Measurements from ENCODE around the gene P2RX4.

The P2RX4 gene

DNA sequence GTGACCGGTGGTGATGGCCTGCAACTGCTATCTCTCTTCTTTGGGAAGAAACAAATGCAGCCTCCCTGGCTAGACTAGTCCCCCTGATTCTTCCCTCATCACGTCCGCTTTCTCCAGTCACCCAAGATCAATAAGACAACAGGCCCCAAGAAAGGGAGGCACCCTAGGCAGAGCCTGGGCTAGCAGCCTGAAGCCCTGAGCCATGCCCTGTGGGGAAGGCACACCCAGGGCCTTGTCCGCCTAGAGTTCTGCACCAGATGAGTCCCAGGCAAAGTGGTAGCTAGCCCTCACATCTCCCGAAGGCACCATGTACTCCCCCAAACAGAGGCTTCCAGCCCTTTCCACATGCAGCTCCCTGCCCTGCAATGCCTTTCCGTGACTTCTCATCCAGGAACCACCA lies 51.5 kb downstream of the P2RX4 start:
- no peak for DNase-seq (ENCODE audit: low read depth)
- H3K4me3 ChIP-seq (ENCODE audit: low read depth, low read length) = no peak overlapping the region
- TF ChIP-seq MYC (IDR thresholded peaks at IDR 0.05; ENCODE audit: low read depth, low read length) (no peak), POLR2A (IDR thresholded peaks at IDR 0.05; ENCODE audit: extremely low read depth, insufficient read length) (no peak), MAX (IDR thresholded peaks at IDR 0.05; ENCODE audit: low read depth, low read length) (no peak)
- TF ChIP-seq, protein P1, sequence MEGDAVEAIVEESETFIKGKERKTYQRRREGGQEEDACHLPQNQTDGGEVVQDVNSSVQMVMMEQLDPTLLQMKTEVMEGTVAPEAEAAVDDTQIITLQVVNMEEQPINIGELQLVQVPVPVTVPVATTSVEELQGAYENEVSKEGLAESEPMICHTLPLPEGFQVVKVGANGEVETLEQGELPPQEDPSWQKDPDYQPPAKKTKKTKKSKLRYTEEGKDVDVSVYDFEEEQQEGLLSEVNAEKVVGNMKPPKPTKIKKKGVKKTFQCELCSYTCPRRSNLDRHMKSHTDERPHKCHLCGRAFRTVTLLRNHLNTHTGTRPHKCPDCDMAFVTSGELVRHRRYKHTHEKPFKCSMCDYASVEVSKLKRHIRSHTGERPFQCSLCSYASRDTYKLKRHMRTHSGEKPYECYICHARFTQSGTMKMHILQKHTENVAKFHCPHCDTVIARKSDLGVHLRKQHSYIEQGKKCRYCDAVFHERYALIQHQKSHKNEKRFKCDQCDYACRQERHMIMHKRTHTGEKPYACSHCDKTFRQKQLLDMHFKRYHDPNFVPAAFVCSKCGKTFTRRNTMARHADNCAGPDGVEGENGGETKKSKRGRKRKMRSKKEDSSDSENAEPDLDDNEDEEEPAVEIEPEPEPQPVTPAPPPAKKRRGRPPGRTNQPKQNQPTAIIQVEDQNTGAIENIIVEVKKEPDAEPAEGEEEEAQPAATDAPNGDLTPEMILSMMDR (IDR thresholded peaks at IDR 0.05; ENCODE audit: low read depth, low read length) = no peak

DNA sequence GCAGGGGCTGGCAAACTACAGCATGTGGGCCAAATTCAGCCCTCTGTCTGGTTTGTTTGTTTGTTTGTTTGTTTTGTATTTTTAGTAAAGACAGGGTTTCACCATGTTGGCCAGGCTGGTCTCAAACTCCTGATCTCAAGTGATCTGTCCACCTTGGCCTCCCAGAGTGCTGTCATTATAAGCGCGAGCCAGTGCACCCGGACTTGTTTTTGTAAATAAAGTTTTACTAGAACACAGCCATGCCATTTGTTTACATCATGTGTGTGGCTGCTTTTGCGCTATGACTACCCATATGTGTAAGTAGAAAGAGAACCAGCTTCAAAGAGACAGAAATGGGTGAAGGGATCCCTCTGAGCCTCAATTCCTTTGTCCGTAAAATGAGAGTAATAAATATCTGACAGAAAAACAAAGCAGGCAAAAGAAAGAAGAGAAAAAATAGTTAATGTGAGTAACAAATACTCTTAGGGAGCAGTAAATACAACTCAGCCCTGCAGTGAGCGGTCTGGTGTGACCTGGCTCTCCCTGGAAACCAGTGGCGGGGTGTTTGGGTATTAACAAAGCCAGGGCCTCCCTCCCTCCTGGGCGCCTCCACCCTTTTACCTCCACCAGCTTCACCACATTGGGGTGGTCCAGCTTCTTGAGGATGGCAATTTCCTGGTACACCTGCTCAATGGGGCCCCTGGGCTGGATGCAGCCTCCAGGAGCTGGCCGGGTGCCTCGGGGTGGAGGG lies 53.4 kb downstream of the P2RX4 start:
- no peak for DNase-seq (ENCODE audit: low read depth)
- TF ChIP-seq MYC (IDR thresholded peaks at IDR 0.05; ENCODE audit: low read depth, low read length) (no peak), MAX (IDR thresholded peaks at IDR 0.05; ENCODE audit: low read depth, low read length) (no peak), POLR2A (IDR thresholded peaks at IDR 0.05; ENCODE audit: extremely low read depth, insufficient read length) (no peak)
- TF ChIP-seq, protein P1 (IDR thresholded peaks at IDR 0.05; ENCODE audit: low read depth, low read length) = no peak
- H3K4me3 ChIP-seq (ENCODE audit: low read depth, low read length) = no peak overlapping the region

- TF ChIP-seq POLR2A (IDR thresholded peaks at IDR 0.05; ENCODE audit: extremely low read depth, insufficient read length) = no peak
- no peak for DNase-seq (ENCODE audit: low read depth)
Measured at GRCh38 chr12:121264135-121264534, 54.2 kb downstream of the P2RX4 start.

GRCh38 chr12:121264951-121265515 lies 55.1 kb downstream of the P2RX4 start:
- no peak for DNase-seq (ENCODE audit: low read depth)
- no peak overlapping the region for H3K4me3 ChIP-seq (ENCODE audit: low read depth, low read length)
- TF ChIP-seq POLR2A (IDR thresholded peaks at IDR 0.05; ENCODE audit: extremely low read depth, insufficient read length) (no peak), MYC (IDR thresholded peaks at IDR 0.05; ENCODE audit: low read depth, low read length) (no peak)

More at GRCh38 chr12:121264135-121264534, 54.2 kb downstream of the P2RX4 start:
- H3K4me3 ChIP-seq (ENCODE audit: low read depth, low read length) = no peak overlapping the region

DNA sequence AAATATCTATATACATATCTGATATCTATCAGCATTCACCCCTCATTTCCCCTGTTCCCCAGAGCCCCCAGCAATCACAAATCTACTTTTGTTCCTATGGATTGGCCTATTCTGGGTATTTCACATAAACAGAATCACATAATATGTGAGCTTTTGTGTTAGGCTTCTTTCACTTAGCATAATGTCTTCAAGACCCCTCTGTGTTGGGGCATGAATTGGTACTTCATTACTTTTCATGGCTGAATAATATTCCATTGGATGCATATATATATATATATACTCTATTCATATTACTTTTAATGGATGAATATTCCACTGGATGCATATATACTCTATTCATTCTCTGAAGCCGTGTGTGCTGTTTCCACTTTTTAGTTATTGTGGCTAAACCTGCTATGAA lies 57.9 kb downstream of the P2RX4 start:
- TF ChIP-seq MYC (IDR thresholded peaks at IDR 0.05; ENCODE audit: low read depth, low read length) (no peak), MAX (IDR thresholded peaks at IDR 0.05; ENCODE audit: low read depth, low read length) (no peak), POLR2A (IDR thresholded peaks at IDR 0.05; ENCODE audit: extremely low read depth, insufficient read length) (no peak)
- TF ChIP-seq, protein P1 (IDR thresholded peaks at IDR 0.05; ENCODE audit: low read depth, low read length) = no peak
- DNase-seq (ENCODE audit: low read depth) = no peak

DNA sequence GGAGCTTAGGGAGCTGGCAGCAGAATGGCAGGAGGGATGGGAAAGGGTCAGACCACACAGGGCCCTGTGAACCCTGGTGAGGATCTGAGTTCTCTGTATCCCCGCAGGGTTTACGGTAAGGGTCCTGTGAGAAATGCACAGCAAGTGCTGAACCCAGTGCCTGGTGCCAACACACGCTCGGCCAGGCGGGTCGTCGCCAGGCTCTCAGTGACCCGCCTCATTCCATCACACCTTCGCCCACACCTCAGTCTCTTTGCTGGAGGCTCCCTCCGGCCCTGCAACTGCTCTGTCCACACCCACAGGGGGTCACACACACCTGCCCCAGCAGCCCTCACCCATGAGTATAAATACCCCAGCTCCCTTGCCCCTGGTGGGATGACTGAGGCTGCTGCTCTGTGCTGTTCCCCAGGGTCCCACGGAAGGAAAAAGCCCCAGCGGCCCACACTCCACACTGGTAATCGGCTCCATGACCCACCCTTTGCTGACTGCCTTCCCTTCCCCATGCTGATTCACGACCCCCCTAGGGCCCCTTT lies 63.5 kb downstream of the P2RX4 start:
- no peak for DNase-seq (ENCODE audit: low read depth)
- TF ChIP-seq MAX (IDR thresholded peaks at IDR 0.05; ENCODE audit: low read depth, low read length) = no peak
- TF ChIP-seq, protein P1 (IDR thresholded peaks at IDR 0.05; ENCODE audit: low read depth, low read length) = no peak
- no peak for TF ChIP-seq MYC (IDR thresholded peaks at IDR 0.05; ENCODE audit: low read depth, low read length)
- H3K4me3 ChIP-seq (ENCODE audit: low read depth, low read length) = no peak overlapping the region

More for the DNA sequence above, 57.9 kb downstream of the P2RX4 start:
- no peak overlapping the region for H3K4me3 ChIP-seq (ENCODE audit: low read depth, low read length)

Data from NB4 (cell line).